ENCODE data around the gene ADAMTS8.
"Not testable (repeated sequence)": the region's sequence is repeated elsewhere in the genome, so short reads cannot be mapped to it uniquely, and the experiment has no call there.

Gene ADAMTS8

DNA sequence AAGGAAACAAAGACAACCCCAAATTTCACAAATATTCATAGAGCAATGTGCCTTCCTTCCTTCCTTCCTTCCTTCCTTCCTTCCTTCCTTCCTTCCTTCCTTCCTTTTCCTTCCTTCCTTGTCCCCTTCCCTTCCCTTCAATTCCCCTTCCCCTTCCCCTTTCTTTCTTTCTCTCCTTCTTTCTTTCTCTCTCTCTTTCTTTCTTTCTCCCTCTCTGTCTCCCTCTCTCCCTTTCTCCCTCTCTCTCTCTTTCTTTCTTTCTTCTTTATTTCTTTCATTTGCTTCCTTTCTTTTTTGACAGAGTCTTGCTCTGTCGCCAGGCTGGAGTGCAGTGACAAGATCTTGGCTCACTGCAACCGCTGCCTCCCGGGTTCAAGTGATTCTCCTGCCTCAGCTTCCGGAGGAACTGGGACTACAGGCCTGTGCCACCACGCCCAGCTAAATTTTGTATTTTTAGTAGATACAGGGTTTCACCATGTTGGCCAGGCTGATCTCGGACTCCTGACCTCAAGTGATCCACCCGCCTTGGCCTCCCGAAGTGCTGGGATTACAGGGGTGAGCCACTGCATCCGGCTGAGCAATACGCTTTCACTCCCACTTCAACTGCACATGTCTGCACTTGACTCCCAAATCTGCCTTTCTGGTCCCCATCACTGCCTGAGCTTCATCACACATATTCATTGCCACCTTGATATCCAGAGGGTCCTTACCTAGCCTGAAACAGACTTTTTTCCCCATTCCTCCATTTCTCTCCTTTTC lies 10.2 kb upstream of the ADAMTS8 start:
- not testable (repeated sequence) for DNase-seq

DNA sequence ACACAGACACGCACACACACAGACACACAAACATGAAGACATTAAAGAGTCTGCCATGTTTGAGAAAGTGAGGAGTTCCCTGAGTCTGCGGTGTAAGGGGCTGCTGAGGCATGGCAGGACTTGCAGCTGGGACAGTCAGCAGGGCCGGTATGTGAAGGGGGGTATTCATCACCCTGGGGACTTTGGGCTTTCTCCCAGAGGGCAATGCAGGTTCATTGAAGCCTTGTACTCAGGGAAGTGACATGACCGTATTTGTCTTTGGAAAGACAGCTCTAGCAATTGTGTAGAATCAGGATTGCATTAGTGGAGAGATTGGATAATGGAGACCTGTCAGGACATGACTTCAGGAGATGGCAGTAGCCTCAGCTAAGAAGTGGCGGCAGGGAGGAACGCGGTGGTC lies 9.4 kb upstream of the ADAMTS8 start:
- DNase-seq, result no peak

DNA sequence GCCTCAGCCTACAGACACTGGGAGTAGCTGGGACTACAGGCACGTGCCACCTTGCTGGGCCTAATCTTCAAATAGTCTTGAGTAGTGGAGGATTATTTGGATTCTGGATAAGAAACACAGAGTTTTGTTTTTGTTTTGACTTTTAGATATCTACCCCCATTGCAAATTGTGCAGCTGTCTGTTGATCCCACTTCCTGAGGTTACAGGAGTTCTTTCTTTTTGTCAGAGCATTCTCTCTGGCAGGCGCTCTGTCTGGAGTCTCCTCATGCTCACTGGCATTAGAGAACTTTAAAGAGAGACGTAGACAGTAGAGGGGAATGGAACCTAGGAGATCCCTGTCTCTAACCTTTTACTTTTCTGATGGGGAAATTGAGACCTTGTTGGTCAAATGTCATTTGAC lies 7.8 kb upstream of the ADAMTS8 start:
- DNase-seq, result no peak

DNA sequence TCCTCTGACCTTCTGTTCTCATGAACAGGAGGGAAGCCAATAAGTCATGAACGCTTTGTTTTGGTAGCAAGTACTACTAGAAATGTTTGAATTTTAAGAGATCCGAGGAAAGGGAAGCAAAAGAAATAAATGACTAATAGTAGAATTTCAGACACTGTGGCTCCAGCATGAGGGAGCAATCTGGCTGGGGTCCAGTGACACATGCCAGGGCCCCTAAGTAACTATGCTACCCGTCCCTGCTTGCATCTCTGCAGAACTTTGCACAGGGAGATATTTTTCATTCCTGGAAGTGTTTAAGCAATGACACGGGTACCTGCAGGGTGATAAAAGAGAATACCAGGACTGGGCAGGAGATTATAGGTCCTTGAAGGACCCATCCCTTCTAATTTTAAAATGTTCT lies 7.3 kb upstream of the ADAMTS8 start:
- no peak for DNase-seq

DNA sequence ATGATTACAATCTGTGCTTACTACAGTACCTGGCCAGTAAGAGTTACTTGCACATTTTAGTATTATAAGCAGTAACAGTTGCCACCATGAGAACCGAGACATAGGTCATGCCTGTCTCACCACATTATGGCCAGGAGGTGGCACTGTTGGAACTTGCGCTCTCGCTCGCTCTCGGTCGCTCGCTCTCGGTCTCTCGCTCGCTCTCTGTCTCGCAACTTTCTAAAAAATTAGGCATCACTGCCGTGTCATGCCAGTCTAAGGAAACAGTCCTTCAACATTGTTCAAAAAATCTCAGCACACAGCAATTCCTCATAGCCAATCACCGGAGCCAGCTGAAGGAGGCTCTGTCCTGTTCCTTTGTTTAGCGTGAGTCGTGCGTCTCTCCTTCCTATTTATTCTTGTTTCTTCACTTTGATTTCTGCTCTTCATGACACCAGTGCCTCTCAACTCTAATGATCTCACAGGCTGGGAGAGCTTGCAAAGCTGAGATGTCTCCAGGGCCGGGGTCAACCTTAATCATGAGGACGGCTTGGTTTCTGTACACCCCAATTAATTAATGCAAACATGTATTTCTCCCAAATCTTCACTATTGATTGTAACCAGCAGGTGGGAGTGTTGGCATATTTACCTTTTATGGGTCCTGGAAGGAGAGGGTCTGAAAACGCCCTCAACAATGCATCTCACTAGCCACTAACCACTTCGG lies 6.3 kb upstream of the ADAMTS8 start:
- DNase-seq, result peak; percentile 23 to 80 (median 49)

DNA sequence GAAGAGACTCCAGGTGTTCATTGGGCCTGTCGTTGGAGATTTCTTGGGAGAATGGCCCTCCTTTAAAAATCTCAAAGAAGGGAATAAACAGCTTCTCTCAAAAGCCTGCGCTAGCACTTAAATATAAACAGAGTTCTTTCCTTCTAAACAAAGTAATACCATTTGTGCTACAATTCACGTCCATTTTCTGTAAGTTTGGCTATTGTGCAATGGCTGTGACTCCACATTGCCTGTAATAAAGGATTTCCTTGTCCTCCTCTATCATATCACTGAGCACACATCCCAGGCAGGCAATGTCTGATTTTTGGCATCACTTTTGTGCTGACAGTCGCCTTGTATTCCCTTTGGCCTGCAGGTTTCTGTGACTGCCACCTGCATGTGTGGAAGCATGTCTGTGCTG lies 4.9 kb upstream of the ADAMTS8 start:
- no peak for DNase-seq

DNA sequence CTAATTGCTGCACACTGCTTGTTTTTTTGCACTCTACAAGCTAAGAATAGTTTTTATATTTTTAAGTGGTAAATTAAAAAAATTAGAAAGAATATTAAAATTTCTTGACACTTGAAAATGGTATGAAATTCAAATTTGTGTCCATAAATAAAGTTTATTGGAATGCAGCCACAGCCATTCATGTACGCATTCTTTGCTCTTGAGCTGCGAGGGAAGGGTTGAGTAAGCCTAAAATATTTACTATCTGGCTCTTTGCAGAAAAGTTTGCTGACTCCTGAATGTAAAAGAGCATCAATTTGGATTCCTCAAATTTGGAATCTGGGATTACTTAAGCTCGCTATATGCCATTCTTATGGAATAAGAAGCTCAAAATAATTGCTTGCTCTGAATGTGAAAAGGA lies 3.4 kb upstream of the ADAMTS8 start:
- no peak for DNase-seq

DNA sequence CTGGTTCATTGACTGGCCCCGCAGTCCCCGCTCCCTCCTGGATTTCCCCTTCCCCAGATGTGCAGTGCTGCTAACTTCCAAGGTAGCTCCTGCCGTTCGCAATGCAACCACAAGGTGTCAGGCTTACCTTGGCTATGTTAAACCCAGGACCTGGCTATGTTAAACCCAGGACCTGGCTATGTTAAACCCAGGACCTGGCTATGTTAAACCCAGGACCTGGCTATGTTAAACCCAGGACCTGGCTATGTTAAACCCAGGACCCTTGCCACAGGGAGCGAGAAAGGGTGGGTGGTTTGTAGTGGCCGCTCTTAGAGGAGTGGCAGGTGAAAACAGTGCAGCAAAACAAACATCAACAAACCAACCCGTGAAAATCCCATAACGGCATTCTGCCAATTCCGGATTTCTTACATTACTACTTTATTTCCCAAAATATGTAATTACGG lies 2.9 kb upstream of the ADAMTS8 start:
- peak; percentile 19 to 51 (median 34) for DNase-seq

DNA sequence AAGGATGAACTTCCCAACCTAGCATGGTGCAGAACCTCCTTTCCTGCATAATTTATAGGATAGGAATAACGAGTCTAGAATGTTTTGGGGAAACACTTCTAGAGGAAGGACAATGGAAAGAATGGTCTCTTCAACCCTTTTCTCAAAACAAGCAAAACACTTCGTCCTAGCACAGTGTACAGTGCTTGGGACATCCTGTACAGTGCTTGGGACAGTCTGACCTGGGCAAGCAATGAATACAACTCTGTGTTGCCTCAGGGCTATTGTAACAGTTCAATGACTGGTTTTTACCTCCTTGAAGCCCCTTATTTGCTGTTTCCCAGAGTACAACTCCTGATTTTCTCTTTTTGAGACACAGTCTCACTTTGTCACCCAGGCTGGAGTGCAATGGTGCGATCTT lies 1.6 kb upstream of the ADAMTS8 start:
- no peak for DNase-seq

DNA sequence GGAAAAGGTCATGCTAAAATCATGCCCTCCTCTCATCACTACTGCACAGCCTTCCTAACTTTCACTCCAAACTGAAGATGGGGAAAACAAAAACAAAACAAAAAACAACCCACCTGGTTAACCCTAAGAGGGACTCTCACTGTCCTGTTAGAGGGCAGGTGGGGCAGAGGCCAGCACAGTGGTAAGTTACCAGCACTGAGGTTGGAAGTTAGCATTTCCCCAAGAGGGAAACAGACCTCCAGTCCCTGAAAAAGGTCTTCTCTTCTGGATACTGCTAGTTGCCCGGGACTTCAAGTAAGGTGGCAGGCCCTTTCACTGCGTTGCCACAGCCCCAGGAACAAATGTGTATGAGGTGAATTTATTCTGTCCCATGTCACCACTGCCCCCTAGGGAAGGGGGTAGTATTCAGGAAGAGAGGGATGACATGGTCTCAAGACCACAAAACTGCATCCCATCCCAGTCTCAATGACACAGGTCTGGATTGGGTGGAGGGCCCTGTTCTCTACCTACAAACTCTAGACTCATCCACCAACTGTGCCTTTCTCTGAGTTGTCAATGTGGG lies 792 bp upstream of the ADAMTS8 start:
- DNase-seq, result no peak

DNA sequence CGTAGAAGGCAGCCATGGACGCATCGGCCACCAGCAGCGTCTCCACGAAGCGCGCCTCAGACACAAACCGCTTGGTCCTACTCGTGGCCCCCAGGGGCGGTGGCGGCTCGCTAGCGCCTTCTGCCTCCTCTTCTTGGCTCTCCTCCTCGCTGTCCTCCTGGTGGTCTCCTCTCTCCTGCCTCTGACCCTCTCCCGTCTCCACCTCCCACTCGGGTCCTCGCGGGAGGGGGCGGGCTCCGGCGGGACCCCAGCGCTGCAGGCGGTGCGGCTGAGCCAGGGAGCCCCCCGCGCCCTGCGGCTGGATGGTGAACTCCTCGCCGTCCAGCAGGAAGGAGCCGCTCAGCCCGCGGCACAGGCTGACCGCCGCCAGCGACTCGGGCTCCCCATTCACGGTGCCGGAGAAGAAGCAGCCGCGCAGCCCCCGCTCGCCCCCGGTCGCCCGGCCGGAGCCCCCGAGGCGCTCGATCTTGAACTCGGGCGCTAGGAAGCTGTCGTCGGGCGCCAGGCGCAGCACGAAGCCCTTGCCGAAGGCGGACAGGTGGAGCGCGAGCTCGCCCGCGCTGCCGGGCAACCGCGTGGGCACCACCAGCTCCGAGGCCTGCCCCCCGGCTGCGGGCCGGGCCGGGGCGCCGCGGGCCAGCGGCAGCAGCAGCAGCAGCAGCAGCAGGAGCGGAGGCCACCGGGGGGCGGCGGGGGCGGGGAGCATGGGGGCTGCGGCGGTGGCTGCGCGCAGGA lies 661 bp downstream of the ADAMTS8 start:
- DNase-seq, result no peak

DNA sequence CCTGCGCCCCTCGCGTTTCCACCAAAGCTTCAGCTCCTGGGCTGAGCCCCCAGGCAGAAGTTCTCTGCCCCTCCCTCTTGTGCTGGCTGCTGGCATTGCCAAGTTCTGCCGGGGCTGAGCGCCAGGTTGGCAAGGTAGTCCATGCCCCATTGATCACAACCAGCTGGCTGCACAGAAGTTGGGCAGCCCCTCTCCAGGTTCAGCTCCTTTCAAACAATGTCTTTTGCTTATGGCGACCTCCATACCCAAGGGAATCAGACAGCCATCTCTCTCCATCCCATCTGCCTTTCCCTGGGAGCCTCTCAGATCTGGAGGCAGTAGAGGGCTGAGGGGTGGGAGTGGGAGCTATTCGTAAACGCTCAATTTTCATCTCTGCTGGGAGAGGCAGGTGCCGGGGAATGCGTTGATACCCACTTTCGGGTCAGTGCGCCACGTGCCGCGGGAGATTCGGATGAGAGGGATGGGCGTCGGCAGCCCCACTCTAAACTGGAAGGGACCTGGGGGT lies 1.5 kb downstream of the ADAMTS8 start:
- no peak for DNase-seq

DNA sequence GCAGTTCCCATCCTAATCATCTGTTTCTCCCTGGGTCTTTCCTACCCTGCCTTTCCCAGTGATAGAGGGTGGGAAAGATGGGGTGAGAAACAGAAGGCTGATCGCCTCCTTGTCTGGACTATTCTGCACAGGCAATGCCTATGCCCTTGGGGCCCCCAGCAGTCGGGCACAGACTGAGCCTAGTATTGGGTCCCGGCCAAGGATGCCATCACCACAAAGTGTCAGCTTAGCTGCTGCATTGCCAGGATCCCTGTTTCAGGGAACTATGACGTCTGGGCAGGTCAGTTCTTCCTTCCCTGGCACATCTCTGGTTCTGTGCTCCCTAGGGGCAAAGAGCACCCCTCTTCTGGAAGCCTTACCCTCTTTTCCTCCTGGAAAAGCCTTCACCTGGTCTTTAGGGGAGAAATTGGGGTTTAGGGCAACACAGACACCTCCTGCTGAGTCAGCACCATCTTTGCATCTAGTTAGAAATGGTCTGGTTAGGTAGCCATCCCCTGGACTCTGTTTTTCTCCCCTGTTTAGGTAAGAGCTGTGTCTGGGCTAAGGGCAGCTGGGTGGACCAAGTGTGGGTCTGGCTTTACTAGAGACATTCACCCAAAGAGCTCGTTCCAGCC lies 2.1 kb downstream of the ADAMTS8 start:
- no peak for DNase-seq

DNA sequence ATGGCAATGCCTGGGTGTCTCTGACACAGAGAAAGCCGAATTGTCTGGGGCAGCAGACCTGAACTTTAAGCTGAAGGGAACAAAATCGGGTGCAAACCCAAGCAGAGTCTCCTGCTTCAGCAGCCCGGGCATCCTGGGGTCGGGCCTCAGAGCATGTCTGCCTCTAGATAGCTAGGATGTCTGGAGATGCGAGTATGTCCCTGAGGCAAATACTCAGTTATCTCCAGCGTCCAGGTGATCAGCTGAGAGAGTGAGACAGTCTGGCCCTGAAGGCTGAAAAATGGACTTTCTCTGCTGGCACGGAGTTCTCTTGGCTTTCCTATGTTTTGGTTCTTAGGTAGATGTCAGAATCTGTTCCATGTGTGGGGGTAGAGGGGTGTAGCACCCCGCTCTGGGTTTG lies 3.3 kb downstream of the ADAMTS8 start:
- DNase-seq, result no peak

DNA sequence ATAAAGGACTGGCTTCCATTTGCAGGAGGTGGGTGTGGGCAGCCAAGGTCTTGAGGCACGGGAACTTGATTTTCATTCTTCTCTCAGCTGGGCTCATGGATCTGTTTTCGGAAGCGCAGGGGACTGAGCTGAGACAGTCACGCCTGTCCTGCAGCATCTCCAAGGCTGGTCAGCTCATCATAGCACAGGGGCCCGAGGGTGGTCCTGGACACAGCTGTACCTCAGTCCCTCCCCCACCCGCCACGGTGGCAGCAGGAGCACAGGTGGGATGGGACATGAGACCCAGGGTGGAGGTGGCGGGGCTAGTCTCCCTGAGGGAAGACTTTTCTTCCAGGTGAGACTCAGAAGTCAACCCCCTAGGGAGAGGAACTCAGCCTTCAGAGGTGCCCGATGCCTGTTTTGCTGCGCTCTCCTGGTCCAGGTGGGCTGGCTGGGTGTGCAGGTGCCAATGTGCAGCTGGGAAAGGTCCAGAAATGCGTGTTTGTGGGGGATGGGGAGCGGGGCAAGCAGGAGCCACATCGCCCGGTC lies 3.7 kb downstream of the ADAMTS8 start:
- no peak for DNase-seq

DNA sequence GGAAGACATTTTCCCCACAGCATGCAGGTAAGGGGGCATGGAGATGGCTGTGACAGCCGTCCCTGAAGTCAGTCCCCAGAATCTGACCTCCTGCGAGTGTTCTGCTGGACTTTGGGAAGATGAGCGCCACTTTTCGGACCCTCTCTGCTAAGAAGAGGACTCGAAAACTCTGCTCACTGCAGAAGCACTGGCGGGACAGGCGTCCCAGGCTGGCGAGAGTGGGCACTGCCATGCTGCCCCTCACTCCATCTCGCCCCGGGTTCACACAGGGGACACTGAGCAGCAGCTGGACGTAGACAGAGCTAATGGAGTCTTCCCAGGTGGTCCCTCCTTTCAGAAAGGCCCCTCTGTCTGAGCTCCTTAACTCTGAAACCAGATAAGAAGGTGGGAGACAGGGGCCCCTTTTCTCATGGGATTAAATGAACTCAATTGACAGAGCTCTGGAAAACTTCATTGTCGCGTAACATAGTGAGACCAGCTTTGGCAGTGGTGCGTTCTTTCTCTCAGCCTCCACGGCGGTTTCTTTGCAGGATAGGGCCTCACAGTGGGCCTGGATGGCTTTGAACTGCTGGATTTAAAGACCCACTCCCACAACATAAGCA lies 4.8 kb downstream of the ADAMTS8 start:
- DNase-seq, result no peak

DNA sequence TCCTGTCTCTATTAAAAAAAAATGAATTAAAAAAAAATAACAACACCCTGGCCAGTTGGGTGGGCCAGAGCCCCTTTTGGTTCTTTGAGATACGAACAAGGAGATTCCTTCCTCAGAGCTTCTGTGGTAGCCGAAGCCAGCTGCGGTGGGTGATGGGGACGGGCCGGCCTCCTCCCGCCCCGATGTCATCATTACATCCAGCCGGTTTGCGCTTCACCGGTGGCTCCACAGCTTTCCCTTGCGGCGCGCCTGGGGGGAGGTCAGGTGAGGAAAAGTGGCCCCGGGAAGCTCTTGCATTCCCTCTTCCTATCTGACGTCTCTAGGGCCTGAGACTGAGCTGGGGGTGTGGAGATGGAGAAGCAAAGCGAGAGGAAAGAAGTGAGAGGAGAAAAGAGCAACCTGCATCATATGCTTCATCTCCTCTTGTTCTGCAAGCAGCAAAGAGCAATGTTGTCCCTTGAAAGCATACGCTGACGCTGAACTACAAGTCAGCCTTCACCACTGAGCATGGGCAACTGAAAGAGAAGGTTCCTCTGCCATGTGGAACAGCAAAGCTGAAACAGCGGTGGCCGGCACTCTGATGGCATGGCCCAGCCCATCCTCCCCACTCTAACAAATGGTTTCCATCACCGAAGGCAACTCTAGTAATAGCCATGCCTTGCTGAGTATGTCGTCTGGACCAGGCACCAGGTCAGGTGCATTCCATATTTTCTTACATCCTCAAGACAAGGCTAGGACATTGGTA lies 6.0 kb downstream of the ADAMTS8 start:
- DNase-seq, result no peak

DNA sequence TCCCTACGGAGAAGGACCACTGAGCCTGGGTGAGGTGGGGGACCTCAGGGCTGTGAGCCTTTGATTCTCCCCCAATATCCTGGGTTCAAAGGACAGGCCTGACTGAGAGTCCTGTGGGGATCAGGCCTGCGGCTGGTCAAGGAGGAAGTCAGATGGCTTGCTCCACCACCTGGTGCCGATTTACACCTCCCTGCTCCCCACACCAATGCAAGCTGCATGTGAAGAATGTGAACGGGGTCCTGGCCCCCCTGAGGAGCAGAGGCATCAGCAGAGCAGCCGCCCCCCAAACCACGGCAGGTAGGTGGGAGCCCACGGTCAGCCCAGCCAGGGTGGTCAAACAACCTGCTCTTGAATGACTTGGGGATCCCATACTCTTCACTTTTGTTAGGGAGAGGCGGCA lies 6.7 kb downstream of the ADAMTS8 start:
- no peak for DNase-seq

DNA sequence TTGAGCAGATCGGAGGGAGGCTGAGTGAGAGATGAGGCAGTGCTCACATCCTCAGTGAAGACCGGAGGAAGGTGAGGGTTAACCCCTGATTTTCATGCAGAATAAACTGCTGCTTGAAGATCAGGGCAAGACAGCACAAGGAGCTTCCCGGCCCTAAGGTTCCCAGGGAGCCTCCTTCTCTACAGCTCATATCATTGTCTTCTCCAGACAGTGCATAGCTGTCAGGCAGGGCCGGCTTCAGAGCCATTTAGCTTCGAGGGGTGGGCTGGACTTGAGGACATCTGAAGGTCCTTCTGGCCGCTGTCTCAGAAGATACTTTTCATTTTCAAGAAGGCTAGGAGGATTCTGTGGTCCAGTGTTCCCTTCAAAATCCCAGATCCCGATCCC lies 7.2 kb downstream of the ADAMTS8 start:
- no peak for DNase-seq

DNA sequence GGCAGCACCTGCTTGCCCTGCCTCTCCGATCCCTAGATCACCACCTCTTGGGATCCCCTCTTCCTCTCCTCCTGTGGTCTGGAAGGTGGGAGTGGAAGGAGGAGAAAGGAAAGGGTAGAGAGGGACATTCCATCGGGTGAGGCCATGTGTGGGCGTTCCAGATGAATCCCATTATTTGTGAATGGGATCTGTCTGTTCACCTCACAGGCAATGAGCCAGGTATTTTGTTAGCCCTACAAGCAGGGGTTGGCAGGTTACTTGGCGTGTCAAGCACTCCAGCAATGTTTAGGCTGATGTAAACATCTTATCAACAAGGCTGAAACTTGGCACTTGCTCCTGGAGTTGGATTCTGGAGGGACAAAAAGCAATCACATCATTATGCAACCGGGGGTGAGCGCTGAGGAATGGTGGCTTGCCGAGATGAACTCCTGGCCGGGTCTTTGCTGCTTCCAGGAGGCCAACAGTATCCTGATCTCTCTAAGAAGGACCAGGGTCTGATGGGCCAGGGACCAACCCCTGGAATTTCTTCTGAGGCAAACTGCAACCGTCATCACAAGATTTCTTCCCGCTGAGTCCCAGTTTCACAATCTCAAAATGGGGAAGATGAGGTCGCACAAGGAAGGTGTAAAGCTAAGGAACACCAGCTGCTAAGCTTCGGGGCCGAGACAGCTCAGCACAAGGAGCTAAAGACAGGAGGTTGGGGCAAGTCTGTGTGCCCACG lies 7.8 kb downstream of the ADAMTS8 start:
- no peak for DNase-seq

DNA sequence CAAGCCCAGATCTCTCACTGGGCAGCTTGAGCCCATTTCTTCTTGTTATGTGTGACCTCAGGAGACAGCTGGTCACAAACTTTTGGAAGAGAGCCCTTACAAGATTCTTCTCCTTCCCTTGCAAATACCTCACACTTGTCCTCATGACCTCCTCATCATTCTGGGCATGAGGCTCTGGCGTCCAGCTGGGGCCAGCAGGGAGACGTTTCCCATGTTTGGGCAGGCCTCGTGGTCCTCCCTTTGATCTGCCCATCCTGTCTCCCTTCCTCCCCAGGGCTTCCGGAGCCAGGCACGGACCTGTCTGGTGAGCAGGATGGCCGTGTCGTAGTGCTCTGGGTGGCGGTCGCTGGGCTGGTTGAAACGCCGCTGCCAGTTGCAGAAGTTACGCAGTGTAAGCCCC lies 9.7 kb downstream of the ADAMTS8 start:
- no peak for DNase-seq
